K562 (cell line): ENCODE measurements around the gene SLC22A4. TPM values are rescaled to one million over a fixed set of nuclear protein-coding genes. Genes with fewer than 3 reads are reported as not detected.

Experiments used
- ATF7 ChIP-seq: fragments of 450-650 bp; IDR thresholded peaks from 2 replicates; pipeline ENCODE4 v1.7.1; 2014; ENCODE audit warnings: mild to moderate bottlenecking, moderate library complexity
- BHLHE40 ChIP-seq: IDR thresholded peaks from 2 replicates; pipeline ENCODE4 v1.6.1; 2011; ENCODE audit warnings: low read length, improper control_type of control experiment
- CBFA2T3 ChIP-seq: fragments of 450-650 bp; IDR thresholded peaks from 2 replicates; pipeline ENCODE4 v1.6.1; 2017
- E2F6 ChIP-seq, 2 experiments: IDR thresholded peaks; 2 replicates each; pipeline ENCODE4 v1.6.1; 2011; ENCODE audit warnings: borderline replicate concordance in 1 of 2, control low read depth in 1 of 2, low read depth in 1 of 2, low read length in 1 of 2, mild to moderate bottlenecking in 1 of 2, mixed read lengths in 1 of 2, moderate library complexity in 1 of 2; ENCODE audit not compliant: insufficient read depth in 1 of 2, insufficient read length in 1 of 2, poor library complexity in 1 of 2, severe bottlenecking in 1 of 2; ENCODE audit errors: extremely low read depth in 1 of 2
- FOXJ2 ChIP-seq: fragments of 200-800 bp; sonication (Bioruptor generic); IDR thresholded peaks from 2 replicates; pipeline ENCODE4 v1.6.1; 2016; ENCODE audit warnings: missing genetic modification characterization, missing compliant biosample characterization
- GABPB2 ChIP-seq: fragments of 250-450 bp; sonication (Bioruptor Pico); conservative IDR thresholded peaks from 2 replicates; pipeline ENCODE4 v1.5.1; 2021; ENCODE audit warnings: mild to moderate bottlenecking
- HDAC6 ChIP-seq: IDR thresholded peaks from 2 replicates; pipeline ENCODE4 v1.6.1; 2012; ENCODE audit warnings: low read depth, mild to moderate bottlenecking, control low read depth, inconsistent platforms, low read length, moderate library complexity
- HDAC8 ChIP-seq: fragments of 450-650 bp; IDR thresholded peaks from 2 replicates; pipeline ENCODE4 v1.6.1; 2016; ENCODE audit warnings: mild to moderate bottlenecking, missing genetic modification characterization, moderate library complexity, missing compliant biosample characterization
- KDM5B ChIP-seq: fragments of 200-600 bp; sonication (generic); IDR thresholded peaks from 2 replicates; pipeline ENCODE4 v1.6.1; 2012; ENCODE audit warnings: low read depth, mild to moderate bottlenecking, moderate library complexity, low read length, control low read depth, inconsistent platforms; ENCODE audit not compliant: insufficient replicate concordance
- KLF16 ChIP-seq: IDR thresholded peaks from 2 replicates; pipeline ENCODE4 v1.6.1; 2016; ENCODE audit warnings: antibody characterized with exemption
- NCOA4 ChIP-seq: fragments of 450-650 bp; IDR thresholded peaks from 2 replicates; pipeline ENCODE4 v1.6.1; 2018; ENCODE audit warnings: mild to moderate bottlenecking; ENCODE audit not compliant: partially characterized antibody
- NFIC ChIP-seq: fragments of 450-650 bp; IDR thresholded peaks from 2 replicates; pipeline ENCODE4 v1.6.1; 2017; ENCODE audit warnings: mild to moderate bottlenecking, inconsistent platforms
- NR0B1 ChIP-seq: fragments of 450-650 bp; IDR thresholded peaks from one replicate; pipeline ENCODE4 v1.6.1; 2018; ENCODE audit warnings: mild to moderate bottlenecking, moderate library complexity; ENCODE audit not compliant: partially characterized antibody
- RERE ChIP-seq: sonication (generic); formaldehyde crosslinking; IDR thresholded peaks from 2 replicates; pipeline ENCODE4 v1.8.0; 2023; ENCODE audit warnings: missing genetic modification reagents, mild to moderate bottlenecking, borderline replicate concordance
- SNRNP70 ChIP-seq: fragments of 200-400 bp; formaldehyde crosslinking; optimal IDR thresholded peaks from 2 replicates; pipeline ENCODE3; 2017; ENCODE audit warnings: low read depth, low read length
- TARDBP ChIP-seq: fragments of 450-650 bp; IDR thresholded peaks from 2 replicates; pipeline ENCODE4 v1.6.1; 2016
- ZBTB33 ChIP-seq: sonication (generic); formaldehyde crosslinking; IDR thresholded peaks from 2 replicates; pipeline ENCODE4 v1.8.1; 2023; ENCODE audit warnings: mild to moderate bottlenecking, missing genetic modification reagents
- ZNF133 ChIP-seq: fragments of 250-450 bp; sonication (Bioruptor Pico); IDR thresholded peaks from 2 replicates; pipeline ENCODE4 v1.4.0; 2020; ENCODE audit warnings: mild to moderate bottlenecking
- polyA plus RNA-seq, 8 experiments: library from polyadenylated mRNA; depleted of rRNA in 4 of 8; stranded (reverse) in 5 of 8; unstranded in 3 of 8; fragments of >200 nt; fragmentation: Nextera tagmentation in 2 of 8; fragmentation: Illumina TruSeq in 1 of 8; extraction: Ambion mirVana in 2 of 8; extraction: Trizol in 1 of 8; gene quantifications; 2 replicates each; pipeline versions ENCODE4 v1.2.1 to v1.2.3, GENCODE V29; 2011 to 2014; ENCODE audit warnings: inconsistent platforms in 1 of 8, missing spikeins in 1 of 8
- total RNA-seq, 7 experiments: library from RNA; depleted of rRNA in 6 of 7; stranded (reverse); fragments of >200 nt in 6 of 7; fragmentation: Illumina TruSeq in 2 of 7; extraction: Trizol in 2 of 7; gene quantifications; 2 replicates each; pipeline versions ENCODE4 v1.2.1 to v1.2.3, GENCODE V29; 2011 to 2021; ENCODE audit warnings: low replicate concordance in 1 of 7

SLC22A4 gene
- total and polyA plus RNA-seq, 9 of the 15 experiments (the other 6 are each of a cell fraction or from before 2014, with no cell fraction given) = 2.7 to 9.5 (median 6.2) TPM

GRCh38 chr5:132315529-132316067, 21.4 kb downstream of the SLC22A4 start (continued):
- TF ChIP-seq TARDBP = no peak
- TF ChIP-seq RERE (CRISPR knock-in tag) = no peak
- TF ChIP-seq BHLHE40 = peak; percentile 31; the same call in 1 of the 2 replicates
- no peak for TF ChIP-seq HDAC8 (tag)
- TF ChIP-seq HDAC6 = no peak
- TF ChIP-seq CBFA2T3 = peak; percentile 98
- peak; percentile 88 for TF ChIP-seq NFIC
- TF ChIP-seq E2F6 (IDR thresholded peaks at IDR 0.05; ENCODE audit: borderline replicate concordance in 1 of 2, extremely low read depth in 1 of 2, insufficient read depth in 1 of 2, insufficient read length in 1 of 2, low read depth in 1 of 2, low read length in 1 of 2, poor library complexity in 1 of 2, severe bottlenecking in 1 of 2) = peak; percentile 48 to 61
- TF ChIP-seq FOXJ2 (tag) = no peak
- TF ChIP-seq NR0B1 = no peak
- TF ChIP-seq GABPB2 (CRISPR knock-in tag) = no peak
- no peak for TF ChIP-seq ZBTB33
- TF ChIP-seq ZNF133 (CRISPR knock-in tag) = no peak
- no peak for TF ChIP-seq SNRNP70
- peak; percentile 73; the same call in 1 of the 2 replicates for TF ChIP-seq KLF16
- TF ChIP-seq NCOA4 = no peak
- TF ChIP-seq ATF7 = peak; percentile 28; the same call in 1 of the 2 replicates
- TF ChIP-seq KDM5B = no peak
